ENCODE results near the gene DUSP22.
"Not testable (repeated sequence)": the region's sequence is repeated elsewhere in the genome, so short reads cannot be mapped to it uniquely, and the experiment has no call there.

The DUSP22 gene

GRCh38 chr6:279341-280029 lies 12.8 kb upstream of the DUSP22 start:
- no peak for DNase-seq
- ATAC-seq, result no peak

DNA sequence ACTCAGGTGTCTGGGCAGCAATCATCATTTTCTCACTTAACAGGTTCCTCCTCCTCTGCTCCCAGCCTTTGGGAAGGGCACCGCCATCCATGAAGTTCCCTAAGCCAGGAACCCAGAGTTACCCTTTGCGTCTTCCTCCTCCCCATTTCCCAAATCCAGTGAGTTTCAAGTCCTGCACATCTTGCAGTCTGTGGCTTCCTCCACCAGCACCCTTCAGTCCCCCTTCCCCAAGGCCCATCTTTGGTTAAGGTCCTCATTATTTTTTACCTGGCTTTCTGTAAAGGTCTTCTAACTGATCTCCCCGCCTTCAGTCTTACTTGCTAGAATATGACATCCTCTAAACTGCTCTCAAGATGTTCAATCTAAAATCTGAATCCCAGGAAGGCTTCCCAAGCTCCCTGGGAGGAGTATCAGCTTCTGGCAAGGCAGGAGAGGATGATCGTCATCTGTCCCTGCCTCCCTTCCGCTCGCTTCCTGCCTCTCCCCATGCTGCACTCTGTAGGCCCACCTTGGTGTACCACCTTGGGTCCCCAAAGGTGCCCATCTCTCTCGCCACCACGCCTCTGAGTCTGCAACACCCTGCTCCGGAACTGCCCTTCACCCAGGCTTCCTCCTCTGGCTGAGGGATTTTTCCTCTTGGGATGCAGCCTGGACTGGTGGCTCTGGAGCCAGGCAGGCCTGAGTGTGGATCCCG lies 11.4 kb upstream of the DUSP22 start:
- no peak for ATAC-seq
- no peak for DNase-seq

GRCh38 chr6:281469-282103 lies 10.7 kb upstream of the DUSP22 start:
- ATAC-seq, result no peak
- DNase-seq, result no peak

DNA sequence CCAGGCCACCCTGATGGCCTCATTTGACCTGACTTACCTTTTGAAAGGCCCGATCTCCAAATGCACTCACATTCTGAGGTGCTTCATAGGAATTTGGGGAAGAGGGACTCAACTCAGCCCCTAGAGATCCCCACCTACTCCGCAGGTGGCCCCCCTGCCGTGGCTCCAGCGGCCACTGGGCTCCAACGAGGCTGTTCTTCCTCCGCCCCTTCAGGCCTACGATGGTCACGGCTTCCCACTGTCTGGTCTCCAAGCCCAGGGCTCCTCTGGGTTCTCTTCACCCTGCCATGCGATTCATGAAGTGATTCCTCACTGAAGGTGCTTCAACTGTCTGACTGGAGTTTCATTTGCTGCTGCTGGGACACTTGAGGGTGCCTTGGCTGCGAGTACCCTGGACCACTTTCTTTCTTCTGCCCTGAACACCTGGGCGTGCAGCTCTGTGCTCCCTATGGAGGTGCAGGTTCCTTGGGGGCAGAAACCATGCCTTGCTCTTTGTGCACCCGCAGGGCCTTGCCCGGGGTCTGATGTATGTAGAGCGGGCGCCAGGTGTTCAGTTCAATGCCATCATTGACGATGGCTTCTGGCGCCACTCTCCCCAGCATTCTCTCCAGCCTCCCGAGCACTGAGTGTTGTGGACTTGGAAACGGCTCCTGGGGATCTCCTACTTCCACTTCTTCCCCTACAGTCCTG lies 10.0 kb upstream of the DUSP22 start:
- DNase-seq (no peak), ATAC-seq (no peak)

GRCh38 chr6:282867-283416 lies 9.3 kb upstream of the DUSP22 start:
- ATAC-seq, result no peak
- DNase-seq, result no peak

- DNase-seq, result no peak
- ATAC-seq, result no peak
Measured at GRCh38 chr6:284486-284885, 7.8 kb upstream of the DUSP22 start.

DNA sequence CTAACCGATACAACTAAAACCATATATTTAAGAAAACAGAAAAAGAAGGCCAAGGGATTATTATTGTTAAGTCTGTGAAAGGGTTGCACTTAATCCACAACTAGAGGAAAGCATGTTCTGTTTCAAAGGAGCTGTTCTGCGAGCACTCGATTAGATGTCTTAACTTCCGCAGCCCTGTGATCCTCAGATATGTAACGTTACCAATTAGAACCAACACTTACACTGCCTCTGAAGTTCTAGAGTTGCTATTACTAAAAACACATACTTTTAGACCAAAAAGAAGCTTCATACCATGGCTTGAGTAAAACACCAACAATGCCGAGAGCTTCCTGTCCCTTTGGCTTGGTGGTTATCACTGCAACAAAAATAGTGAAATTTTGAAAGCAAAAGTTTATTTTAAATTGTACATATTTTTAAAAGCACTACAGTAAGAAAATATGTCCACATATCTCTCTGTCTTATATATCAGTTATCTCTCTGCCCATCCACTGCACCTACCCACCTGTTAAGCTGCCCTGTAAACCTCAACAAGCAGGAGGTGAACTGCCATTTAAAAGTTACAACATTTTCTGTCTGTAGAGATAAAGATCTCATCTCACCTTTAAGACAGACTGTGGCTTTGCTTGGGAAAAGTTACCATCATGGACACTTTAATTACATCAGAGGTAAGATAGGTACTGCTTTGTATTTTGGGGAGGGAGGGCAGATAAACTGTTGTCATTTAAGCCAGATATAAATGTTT lies 7.1 kb upstream of the DUSP22 start:
- DNase-seq, result no peak
- ATAC-seq, result no peak

DNA sequence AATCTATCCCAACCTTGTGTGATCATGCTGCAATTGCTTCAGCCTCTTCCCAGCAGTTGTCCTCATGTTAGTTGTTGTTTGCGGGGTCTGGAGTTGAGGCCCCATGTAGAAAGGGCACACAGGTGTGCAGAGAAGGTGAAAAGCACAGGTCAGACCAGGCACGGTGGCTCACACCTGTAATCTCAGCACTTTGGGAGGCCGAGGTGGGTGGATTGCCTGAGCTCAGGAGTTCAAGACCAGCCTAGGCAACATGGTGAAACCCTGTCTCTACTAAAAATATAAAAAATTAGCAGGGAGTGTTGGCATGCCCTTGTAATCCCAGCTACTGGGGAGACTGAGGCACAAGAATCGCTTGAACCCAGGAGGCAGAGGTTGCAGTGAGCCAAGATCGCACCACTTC lies 6.4 kb upstream of the DUSP22 start:
- not testable (repeated sequence) for DNase-seq, ATAC-seq

- DNase-seq (peak; percentile 26), ATAC-seq (peak; percentile 2)
Measured at GRCh38 chr6:286681-287488, 5.4 kb upstream of the DUSP22 start.

DNA sequence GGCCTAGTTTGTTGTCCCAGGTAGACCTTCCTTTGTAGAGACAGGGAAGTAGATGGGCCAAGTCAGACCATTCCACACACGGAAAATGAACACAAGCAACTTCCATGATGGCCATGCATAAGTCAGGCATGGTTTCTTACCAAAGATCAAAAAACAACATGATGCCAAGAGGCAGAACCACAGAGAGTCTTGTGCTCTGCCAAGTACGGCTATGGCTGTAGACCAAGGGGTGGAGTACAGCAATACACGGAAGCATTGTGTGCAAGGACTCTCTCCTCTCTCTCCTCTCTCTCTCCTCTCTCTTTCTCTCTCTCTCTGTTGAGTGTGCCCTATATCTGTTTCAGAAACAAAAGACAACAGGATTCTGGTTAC lies 4.8 kb upstream of the DUSP22 start:
- ATAC-seq, result no peak
- DNase-seq, result no peak

- DNase-seq (no peak), ATAC-seq (no peak)
Measured at GRCh38 chr6:288866-289265, 3.4 kb upstream of the DUSP22 start.

DNA sequence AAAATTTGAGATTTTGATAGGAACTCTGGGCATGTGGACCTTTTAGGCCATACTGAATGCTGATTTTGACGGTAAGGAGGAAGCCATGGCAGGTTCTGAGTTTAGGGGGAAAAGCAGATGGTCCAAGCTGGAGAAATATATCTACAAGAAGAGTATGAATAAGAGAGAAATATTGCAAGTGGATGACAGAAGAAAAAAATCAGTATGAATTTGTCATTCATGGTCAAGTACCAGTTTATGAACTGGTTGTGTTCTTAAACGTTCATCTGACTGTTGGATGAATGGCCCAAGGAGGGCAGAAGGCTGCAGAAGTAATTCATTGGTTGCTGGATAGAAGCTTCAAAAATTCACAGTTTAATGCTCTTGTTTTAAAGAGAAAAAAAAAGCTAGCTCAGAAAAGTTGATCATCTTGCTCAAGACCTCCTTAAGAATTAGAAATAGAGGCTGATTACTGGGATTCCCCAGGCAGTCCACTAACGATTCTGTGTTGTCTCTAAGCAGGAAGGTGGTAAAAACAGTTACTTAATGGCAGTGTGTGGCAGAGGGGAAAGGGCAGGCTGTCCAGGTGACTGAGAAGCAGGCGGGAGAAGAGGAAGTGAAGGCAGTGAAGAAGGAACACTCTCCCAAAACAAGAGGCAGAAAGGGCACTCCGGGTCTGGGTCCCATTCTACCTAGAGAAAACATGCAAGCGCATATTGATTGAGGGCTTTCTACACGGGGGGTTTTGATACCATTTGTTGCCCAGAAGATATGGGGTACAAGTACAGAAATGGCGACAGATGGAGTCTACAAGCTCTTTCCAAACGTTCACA lies 2.0 kb upstream of the DUSP22 start:
- no peak for DNase-seq
- no peak for ATAC-seq

- no peak for DNase-seq
- no peak for ATAC-seq
Measured at GRCh38 chr6:291204-291696, 1.0 kb upstream of the DUSP22 start.

DNA sequence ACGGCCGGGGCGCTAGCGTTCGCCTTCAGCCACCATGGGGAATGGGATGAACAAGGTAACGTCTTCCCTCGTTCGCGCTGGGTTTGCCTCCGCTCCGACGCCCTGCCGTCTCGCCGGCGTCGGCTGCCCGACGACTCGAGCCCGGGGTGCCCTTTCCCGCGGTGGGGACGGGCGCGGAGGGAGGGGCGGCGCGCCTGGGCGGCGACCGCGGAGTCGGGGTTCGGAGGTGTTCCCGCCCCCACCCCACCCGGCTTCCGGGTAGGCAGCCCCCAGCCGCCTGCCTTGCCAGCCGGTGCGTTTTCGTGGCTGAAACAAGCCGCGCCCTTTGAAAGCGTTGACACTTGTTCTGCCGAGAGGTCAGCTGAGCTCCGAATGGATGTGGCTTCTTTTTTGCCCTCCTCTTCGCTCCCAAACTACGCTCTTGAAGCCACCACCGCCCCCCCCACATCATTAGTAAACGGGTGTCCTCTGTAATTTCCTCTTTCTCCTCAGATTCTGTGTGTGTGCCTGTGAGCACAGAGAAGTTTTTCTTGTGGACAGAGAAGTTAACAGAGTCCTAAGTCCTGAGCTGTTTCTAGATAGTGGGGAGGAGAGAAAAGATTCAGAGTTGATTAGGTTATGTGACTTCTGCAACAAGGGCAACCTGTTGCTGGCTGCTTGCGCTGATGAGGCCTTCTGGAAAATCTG lies 362 bp downstream of the DUSP22 start:
- ATAC-seq, result peak; percentile 21
- DNase-seq, result peak; percentile 83

DNA sequence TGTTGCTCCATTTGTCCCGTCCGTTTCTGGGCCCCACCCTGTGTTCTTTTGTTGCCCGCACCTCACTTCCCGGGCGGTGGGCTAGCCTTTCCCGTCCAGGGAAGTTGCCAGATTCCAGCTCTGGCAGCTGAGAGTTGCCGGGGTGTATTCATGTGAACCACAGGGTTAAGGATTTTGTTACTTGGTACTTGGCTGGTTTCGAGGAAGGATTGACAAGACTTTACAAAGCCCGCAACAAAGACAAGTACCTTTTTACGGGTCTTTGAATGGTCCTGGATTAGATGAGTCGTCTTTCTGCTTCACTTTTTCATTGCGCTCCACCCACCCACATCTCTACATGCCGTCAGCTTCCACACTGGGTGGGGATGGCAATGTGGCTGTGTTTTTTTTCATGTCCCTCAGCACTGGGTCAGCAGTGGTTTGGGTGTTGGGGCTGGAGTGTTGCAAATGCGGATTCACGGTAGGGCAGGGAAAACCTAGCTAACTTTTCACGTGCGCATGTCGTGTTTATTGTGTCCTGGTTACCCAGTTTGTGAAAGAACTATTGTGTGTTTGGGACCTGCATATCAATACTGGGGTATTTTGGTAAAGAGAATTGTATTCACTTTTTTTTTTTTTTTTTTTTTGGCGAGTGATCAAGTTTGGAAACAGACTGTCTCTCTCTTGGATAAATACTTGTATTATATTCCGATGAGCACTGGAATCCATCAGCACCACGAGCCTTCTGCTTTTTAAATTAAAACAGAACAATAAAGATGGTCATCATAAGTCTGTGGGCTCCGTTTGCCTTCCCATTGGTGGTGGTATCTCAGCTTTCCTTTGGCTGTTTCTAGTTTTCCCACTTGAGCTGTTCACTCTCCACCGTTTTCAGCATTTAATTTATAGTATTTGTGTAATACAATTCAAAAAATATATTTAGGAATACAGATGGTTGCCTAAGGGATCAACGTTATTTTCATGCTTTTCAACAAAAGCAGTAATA lies 1.2 kb downstream of the DUSP22 start:
- DNase-seq, result peak; percentile 50
- ATAC-seq, result peak; percentile 20

- ATAC-seq (no peak), DNase-seq (no peak)
Measured at GRCh38 chr6:294656-295565, 2.6 kb downstream of the DUSP22 start.
